ENCODE data around the gene SIRPB1.
"Not testable (repeated sequence)": the region's sequence is repeated elsewhere in the genome, so short reads cannot be mapped to it uniquely, and the experiment has no call there.

Gene SIRPB1

DNA sequence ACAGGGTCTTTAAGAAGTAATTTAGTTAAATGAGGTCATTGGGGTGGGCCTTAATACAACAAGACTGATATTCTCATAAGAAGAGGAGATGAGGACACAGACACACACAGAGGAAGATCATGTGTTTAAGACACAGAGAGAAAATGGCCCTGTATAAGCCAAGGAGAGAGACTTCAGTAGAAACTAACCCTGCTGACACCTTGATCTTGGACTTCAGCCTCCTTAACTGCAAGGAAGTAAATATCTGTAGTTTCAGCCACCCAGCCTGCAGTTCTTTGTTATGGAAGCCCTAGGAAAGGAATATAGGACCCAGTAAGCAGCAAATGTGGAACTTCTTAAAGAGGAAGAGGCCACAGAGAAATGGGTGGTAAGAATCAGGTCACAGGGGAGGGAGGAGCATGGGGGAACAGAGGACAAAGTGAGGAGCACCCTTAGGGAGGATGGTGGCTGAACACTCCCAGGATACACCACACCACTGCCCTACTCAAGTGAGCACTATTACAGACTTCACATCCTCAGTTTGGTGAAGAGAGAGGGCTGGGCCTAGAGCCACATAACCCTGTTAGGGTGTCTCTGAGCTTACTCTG is 762 bp downstream of the SIRPB1 start:
- Histone ChIP-seq H3K27ac (ENCODE audit: low read depth, low read length, poor library complexity, severe bottlenecking) (no peak overlapping the region), H3K79me2 (ENCODE audit: insufficient read depth, low read length) (no peaks in the 10 kb centered on the region), H3K4me2 (ENCODE audit: low read length) (no peak overlapping the region), H2AFZ (ENCODE audit: low read length) (no peak overlapping the region), H3F3A (ENCODE audit: insufficient read depth, low read length) (no peaks in the 10 kb centered on the region), H3K27me3 (ENCODE audit: insufficient read depth, low read length) (no peaks in the 10 kb centered on the region; the same call in 1 of the 2 replicates), H4K20me1 (ENCODE audit: insufficient read depth, low read length) (no peaks in the 10 kb centered on the region), H3K4me1 (ENCODE audit: insufficient read depth, low read length, severe bottlenecking) (no peaks in the 10 kb centered on the region), H3K9me2 (ENCODE audit: low read depth, low read length) (no peaks in the 10 kb centered on the region), H3K4me3 (ENCODE audit: low read depth, low read length, poor library complexity, severe bottlenecking) (no peak overlapping the region), H3K36me3 (ENCODE audit: insufficient read depth, low read length) (no peaks in the 10 kb centered on the region), H3K9me3 (ENCODE audit: low read length) (no peaks in the 10 kb centered on the region), H3K9ac (ENCODE audit: low read length) (no peak overlapping the region)
- TF ChIP-seq EZH2 (IDR thresholded peaks at IDR 0.05; ENCODE audit: borderline replicate concordance, low read length): no peak
- TF ChIP-seq, protein P1, sequence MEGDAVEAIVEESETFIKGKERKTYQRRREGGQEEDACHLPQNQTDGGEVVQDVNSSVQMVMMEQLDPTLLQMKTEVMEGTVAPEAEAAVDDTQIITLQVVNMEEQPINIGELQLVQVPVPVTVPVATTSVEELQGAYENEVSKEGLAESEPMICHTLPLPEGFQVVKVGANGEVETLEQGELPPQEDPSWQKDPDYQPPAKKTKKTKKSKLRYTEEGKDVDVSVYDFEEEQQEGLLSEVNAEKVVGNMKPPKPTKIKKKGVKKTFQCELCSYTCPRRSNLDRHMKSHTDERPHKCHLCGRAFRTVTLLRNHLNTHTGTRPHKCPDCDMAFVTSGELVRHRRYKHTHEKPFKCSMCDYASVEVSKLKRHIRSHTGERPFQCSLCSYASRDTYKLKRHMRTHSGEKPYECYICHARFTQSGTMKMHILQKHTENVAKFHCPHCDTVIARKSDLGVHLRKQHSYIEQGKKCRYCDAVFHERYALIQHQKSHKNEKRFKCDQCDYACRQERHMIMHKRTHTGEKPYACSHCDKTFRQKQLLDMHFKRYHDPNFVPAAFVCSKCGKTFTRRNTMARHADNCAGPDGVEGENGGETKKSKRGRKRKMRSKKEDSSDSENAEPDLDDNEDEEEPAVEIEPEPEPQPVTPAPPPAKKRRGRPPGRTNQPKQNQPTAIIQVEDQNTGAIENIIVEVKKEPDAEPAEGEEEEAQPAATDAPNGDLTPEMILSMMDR (IDR thresholded peaks at IDR 0.05; ENCODE audit: low read length): no peak

DNA sequence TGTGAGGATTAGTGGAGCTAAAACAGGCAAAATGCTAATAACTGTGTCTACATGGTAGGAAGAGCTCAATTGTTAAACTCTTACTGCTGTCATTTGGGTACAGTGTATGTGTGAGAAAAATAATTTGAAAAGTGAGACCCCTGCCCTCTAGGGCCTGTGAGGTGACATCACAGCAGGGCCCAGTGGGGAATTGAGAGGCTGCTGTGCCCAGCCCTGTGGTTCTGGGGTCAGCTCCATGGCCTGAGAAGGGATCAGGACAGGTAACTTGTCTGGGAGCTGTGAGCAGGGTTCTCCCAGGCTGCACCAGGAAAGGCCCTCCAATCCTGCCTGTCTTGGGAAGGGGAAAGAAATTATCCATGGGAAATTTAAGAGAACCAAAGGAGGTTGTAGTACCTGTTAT is 1.3 kb downstream of the SIRPB1 start:
- Histone ChIP-seq H3K27ac (ENCODE audit: low read depth, low read length, poor library complexity, severe bottlenecking) (no peak overlapping the region), H2AFZ (ENCODE audit: low read length) (no peak overlapping the region), H3K4me3 (ENCODE audit: low read depth, low read length, poor library complexity, severe bottlenecking) (no peak overlapping the region), H3F3A (ENCODE audit: insufficient read depth, low read length) (no peaks in the 10 kb centered on the region), H3K36me3 (ENCODE audit: insufficient read depth, low read length) (no peaks in the 10 kb centered on the region), H3K27me3 (ENCODE audit: insufficient read depth, low read length) (no peaks in the 10 kb centered on the region; the same call in 1 of the 2 replicates), H3K79me2 (ENCODE audit: insufficient read depth, low read length) (no peaks in the 10 kb centered on the region), H3K9me2 (ENCODE audit: low read depth, low read length) (no peaks in the 10 kb centered on the region), H3K9ac (ENCODE audit: low read length) (no peak overlapping the region), H3K4me1 (ENCODE audit: insufficient read depth, low read length, severe bottlenecking) (no peaks in the 10 kb centered on the region), H4K20me1 (ENCODE audit: insufficient read depth, low read length) (no peaks in the 10 kb centered on the region), H3K4me2 (ENCODE audit: low read length) (no peak overlapping the region), H3K9me3 (ENCODE audit: low read length) (no peaks in the 10 kb centered on the region)
- TF ChIP-seq, protein P1 (IDR thresholded peaks at IDR 0.05; ENCODE audit: low read length): no peak
- TF ChIP-seq EZH2 (IDR thresholded peaks at IDR 0.05; ENCODE audit: borderline replicate concordance, low read length): no peak

DNA sequence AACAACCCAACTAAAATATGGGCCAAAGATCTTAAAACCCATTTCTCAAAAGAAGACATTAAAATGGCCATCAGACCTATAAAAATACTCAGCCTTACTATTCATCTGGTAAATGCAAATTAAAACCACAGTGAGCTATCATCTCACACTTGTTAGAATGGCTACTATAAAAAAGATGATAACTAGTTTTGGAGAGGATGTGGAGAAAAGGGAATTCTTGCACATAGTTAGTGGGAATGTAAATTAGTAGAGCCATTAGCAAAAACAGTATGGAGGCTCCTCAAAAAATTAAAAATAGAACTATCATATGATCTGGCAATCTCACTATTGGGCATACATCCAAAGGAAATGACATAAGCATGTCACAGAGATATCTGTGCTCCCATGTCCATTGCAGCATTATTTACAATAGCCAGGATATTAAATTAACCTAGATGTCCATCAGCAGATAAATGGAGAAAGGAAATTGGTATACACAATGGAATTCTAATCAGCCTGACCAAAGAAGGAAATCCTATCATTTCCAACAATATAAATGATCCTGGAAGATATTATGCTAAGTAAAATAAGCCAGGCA is 2.9 kb downstream of the SIRPB1 start:
- H3K9me3 ChIP-seq (ENCODE audit: low read length): no peaks in the 10 kb centered on the region
- no peak overlapping the region for H3K4me3 ChIP-seq (ENCODE audit: low read depth, low read length, poor library complexity, severe bottlenecking)
- H2AFZ ChIP-seq (ENCODE audit: low read length): no peak overlapping the region
- H3K27ac ChIP-seq (ENCODE audit: low read depth, low read length, poor library complexity, severe bottlenecking): no peak overlapping the region
- H3K4me2 ChIP-seq (ENCODE audit: low read length): no peak overlapping the region
- H3K4me1 ChIP-seq (ENCODE audit: insufficient read depth, low read length, severe bottlenecking): no peaks in the 10 kb centered on the region
- H3K9ac ChIP-seq (ENCODE audit: low read length): no peak overlapping the region
- no peaks in the 10 kb centered on the region for H3K36me3 ChIP-seq (ENCODE audit: insufficient read depth, low read length)
- H4K20me1 ChIP-seq (ENCODE audit: insufficient read depth, low read length): no peaks in the 10 kb centered on the region
- TF ChIP-seq, protein P1 (IDR thresholded peaks at IDR 0.05; ENCODE audit: low read length): no peak
- no peak for TF ChIP-seq EZH2 (IDR thresholded peaks at IDR 0.05; ENCODE audit: borderline replicate concordance, low read length)
- H3F3A ChIP-seq (ENCODE audit: insufficient read depth, low read length): no peaks in the 10 kb centered on the region
- H3K9me2 ChIP-seq (ENCODE audit: low read depth, low read length): no peaks in the 10 kb centered on the region
- no peaks in the 10 kb centered on the region; the same call in 1 of the 2 replicates for H3K27me3 ChIP-seq (ENCODE audit: insufficient read depth, low read length)
- H3K79me2 ChIP-seq (ENCODE audit: insufficient read depth, low read length): no peaks in the 10 kb centered on the region

DNA sequence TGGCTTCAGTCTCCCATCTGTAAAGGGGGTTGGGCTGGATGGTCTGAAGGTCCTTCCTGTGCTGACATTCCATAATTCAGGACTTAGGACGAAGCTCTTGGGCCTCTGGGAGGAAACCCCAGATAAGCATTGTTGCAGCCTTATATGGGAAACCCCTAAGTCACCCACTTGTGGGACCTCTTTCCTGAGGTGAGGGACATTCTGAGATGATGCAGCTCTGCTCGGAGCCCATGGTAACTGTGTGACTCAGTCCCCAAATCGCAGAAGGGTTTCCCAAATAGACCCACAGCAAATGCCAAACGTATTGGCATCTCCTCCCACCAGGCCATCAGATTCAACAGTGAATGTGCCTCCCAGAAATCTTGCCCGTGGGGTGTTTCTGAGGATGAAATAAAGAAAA is 9.4 kb downstream of the SIRPB1 start:
- H3K4me3 ChIP-seq (ENCODE audit: low read depth, low read length, poor library complexity, severe bottlenecking); H2AFZ ChIP-seq (ENCODE audit: low read length); H3K36me3 ChIP-seq (ENCODE audit: insufficient read depth, low read length); H3K9me3 ChIP-seq (ENCODE audit: low read length); H3K4me2 ChIP-seq (ENCODE audit: low read length); H3K4me1 ChIP-seq (ENCODE audit: insufficient read depth, low read length, severe bottlenecking); H4K20me1 ChIP-seq (ENCODE audit: insufficient read depth, low read length); H3F3A ChIP-seq (ENCODE audit: insufficient read depth, low read length); H3K9ac ChIP-seq (ENCODE audit: low read length); H3K9me2 ChIP-seq (ENCODE audit: low read depth, low read length); H3K79me2 ChIP-seq (ENCODE audit: insufficient read depth, low read length); H3K27ac ChIP-seq (ENCODE audit: low read depth, low read length, poor library complexity, severe bottlenecking); H3K27me3 ChIP-seq (ENCODE audit: insufficient read depth, low read length): not testable (repeated sequence)

DNA sequence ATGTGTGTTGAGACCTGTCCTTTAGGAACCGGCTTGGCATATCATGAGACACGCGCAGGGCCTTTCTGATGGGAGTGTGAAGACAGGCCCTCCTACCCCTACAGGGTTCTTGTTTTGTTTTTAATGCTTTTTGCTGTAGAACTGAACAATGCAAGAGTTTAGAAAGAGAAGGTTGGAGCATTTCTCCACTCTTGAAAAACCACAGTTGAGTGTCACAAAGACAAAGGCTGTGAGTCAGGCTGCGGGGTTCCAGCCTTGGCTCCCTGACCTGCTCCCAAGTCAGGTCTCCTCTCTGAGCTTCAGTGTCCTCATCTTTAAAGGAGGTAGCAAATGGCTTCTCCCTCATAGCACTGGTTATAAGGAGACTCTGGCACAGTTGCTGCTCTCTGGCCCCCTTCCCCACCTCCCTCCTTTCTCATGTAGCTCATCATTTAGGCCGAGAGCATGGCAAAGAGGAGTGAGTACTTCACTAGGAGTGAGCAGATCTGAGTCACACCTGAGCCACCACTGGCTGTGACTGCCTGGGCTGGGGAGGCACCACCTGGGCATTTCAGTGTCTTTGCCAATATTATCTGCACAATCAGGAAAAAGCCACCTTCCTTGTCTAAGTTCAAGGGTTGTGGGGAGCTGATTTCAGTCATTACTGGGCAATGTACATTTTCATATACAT is 11.0 kb downstream of the SIRPB1 start:
- not testable (repeated sequence) for H3K9ac ChIP-seq (ENCODE audit: low read length); H3K27me3 ChIP-seq (ENCODE audit: insufficient read depth, low read length); H3K9me2 ChIP-seq (ENCODE audit: low read depth, low read length); H3K27ac ChIP-seq (ENCODE audit: low read depth, low read length, poor library complexity, severe bottlenecking); H3F3A ChIP-seq (ENCODE audit: insufficient read depth, low read length); H4K20me1 ChIP-seq (ENCODE audit: insufficient read depth, low read length); H2AFZ ChIP-seq (ENCODE audit: low read length); H3K9me3 ChIP-seq (ENCODE audit: low read length); H3K4me1 ChIP-seq (ENCODE audit: insufficient read depth, low read length, severe bottlenecking); H3K4me3 ChIP-seq (ENCODE audit: low read depth, low read length, poor library complexity, severe bottlenecking); H3K79me2 ChIP-seq (ENCODE audit: insufficient read depth, low read length); H3K4me2 ChIP-seq (ENCODE audit: low read length); H3K36me3 ChIP-seq (ENCODE audit: insufficient read depth, low read length)
